Pancreas (tissue), 10 donors: ENCODE results near the gene GNG11. TPM values are rescaled to one million over a fixed set of nuclear protein-coding genes. Genes with fewer than 3 reads are reported as not detected.

Experiments
- ATAC-seq, 4 donors: fragments of 200-7000 bp; cut with Tn5 transposase; one replicate each; pipeline versions ENCODE4 v1.8.0 to v1.9.1; 2020; ENCODE audit warnings: mild to moderate bottlenecking in 4 of 4, moderate library complexity in 4 of 4
- DNase-seq, 6 donors: peaks; one replicate each; pipeline ENCODE4 v3.0.0-alpha.2; 2020
- FAIRE-seq: peaks from 2 replicates; lab custom pipeline; 2012; peaks lifted over from hg19 to GRCh38; lab: Jason Lieb, UNC
- H3K27ac ChIP-seq, 4 donors: fragments of 200-600 bp; sonication (generic); 1 replicate in 3 of 4; 2 replicates in 1 of 4; pipeline versions ENCODE4 v1.5.0 to v1.8.0; 2020
- H3K27me3 ChIP-seq, 4 donors: fragments of 200-600 bp; one replicate each; pipeline ENCODE4 v1.8.0; 2021
- H3K36me3 ChIP-seq, 3 donors: fragments of 200-600 bp; sonication (generic) in 1 of 3; one replicate each; pipeline versions ENCODE4 v1.5.0 to v1.8.0; 2020 to 2021
- H3K4me1 ChIP-seq, 3 donors: fragments of 200-600 bp; one replicate each; pipeline ENCODE4 v1.8.0; 2021
- H3K4me3 ChIP-seq, 4 donors: fragments of 200-600 bp; sonication (generic) in 2 of 4; one replicate each; pipeline versions ENCODE4 v1.5.0 to v1.8.0; 2020 to 2021
- H3K9me3 ChIP-seq, 4 donors: fragments of 200-600 bp; one replicate each; pipeline ENCODE4 v1.8.0; 2021
- WGBS, 2 donors: extraction: QIAGEN DNeasy Blood & Tissue Kit; methylation state at CpG; one replicate each; pipeline ENCODE4 v1.1.7; 2013; 5-methylcytosine and 5-hydroxymethylcytosine counted together
- intact Hi-C, 3 donors: fragments of 100-400 bp; cut with DNase I; formaldehyde crosslinking; loops; one replicate each; pipeline versions ENCODE4 v1.11.1 to v1.14.2; 2022
- polyA plus RNA-seq, 2 donors: library from polyadenylated mRNA; stranded (reverse); fragments of 200-250 nt; gene quantifications; one replicate each; pipeline ENCODE4 v1.2.3, GENCODE V29; 2013
- total RNA-seq, 6 donors: library from RNA; stranded (reverse); fragmentation: NEBNext Ultra II Directional in 4 of 6; extraction: Animal tissue kit (Norgen Biotek cat#: 25700) in 4 of 6; gene quantifications; one replicate each; pipeline versions ENCODE4 v1.2.1 to v1.2.4, GENCODE V29; 2021 to 2023
- TF ChIP-seq, protein P1 (sequence below), 4 donors: fragments of 200-600 bp; sonication (generic) in 3 of 4; IDR thresholded peaks; one replicate each; pipeline versions ENCODE4 v1.5.0 to v1.8.0; 2021; ENCODE audit warnings: antibody characterized with exemption in 4 of 4
- donor health status: healthy with polysubstance abuse.
- donor health status: DM: no; HTN: no; CAD: no; lungs with moderate emphysema.
- donor health status: DM: no; HTN: no; CAD: no.
- donor health status: control.
- donor health status: control.
- donor health status: Bipolar disorder and iron deficiency.
- donor health status: DM: yes; HTN: yes; CAD: no.
- donor health status: DM: no; HTN: no; CAD: no.
- donor health status: DM: no; HTN: no; CAD: no.
- donor health status: DM: yes; HTN: yes; CAD: no.

The GNG11 gene
- total and polyA plus RNA-seq, 8 donors = 1.6 to 12.1 (median 4.0) TPM

DNA sequence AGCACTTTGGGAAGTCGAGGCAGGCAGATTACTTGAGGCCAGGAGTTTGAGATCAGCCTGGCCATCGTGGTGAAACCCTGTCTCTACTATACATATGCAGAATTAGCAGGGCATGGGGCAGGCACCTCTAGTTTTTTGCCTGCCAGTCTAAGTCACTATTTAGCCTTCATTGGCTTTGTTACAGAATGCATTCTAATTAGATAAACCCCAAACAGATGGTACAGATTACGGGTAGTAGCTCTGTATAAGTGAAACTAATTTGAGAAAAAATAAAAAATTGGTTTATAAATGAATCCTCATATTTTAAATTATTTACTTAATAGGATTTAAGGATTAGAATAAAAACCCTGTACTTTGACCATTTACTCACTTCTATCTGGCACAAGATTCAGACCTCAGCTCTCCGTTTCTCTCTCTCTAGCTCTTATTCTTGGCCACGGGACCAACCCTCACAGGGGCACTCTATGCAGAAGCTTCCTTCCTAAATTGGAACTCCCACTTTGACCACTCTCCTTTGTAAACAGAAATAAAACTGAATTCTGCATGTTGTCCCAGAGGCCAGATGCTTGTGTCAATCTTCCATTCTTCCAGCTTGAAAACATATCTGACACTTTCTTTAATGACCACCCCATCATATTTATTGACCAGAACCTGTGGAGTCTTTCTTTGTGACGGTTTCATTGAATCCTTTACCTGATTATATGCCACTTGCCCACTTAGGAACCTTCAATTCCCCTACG, 55.8 kb downstream of the GNG11 start:
- Histone ChIP-seq H3K4me3 (no peak overlapping the region), H3K4me1 (no peaks in the 10 kb centered on the region), H3K9me3 (no peaks in the 10 kb centered on the region), H3K27me3 (no peaks in the 10 kb centered on the region), H3K27ac (no peak overlapping the region), H3K36me3 (no peaks in the 10 kb centered on the region)
- FAIRE-seq (no peak), DNase-seq (no peak), ATAC-seq (no peak)
- 67 to 77% methylated on average over 7 of the region's 7 CpGs for WGBS, 2 donors
- intact Hi-C loops = no loop called here
- TF ChIP-seq, protein P1, sequence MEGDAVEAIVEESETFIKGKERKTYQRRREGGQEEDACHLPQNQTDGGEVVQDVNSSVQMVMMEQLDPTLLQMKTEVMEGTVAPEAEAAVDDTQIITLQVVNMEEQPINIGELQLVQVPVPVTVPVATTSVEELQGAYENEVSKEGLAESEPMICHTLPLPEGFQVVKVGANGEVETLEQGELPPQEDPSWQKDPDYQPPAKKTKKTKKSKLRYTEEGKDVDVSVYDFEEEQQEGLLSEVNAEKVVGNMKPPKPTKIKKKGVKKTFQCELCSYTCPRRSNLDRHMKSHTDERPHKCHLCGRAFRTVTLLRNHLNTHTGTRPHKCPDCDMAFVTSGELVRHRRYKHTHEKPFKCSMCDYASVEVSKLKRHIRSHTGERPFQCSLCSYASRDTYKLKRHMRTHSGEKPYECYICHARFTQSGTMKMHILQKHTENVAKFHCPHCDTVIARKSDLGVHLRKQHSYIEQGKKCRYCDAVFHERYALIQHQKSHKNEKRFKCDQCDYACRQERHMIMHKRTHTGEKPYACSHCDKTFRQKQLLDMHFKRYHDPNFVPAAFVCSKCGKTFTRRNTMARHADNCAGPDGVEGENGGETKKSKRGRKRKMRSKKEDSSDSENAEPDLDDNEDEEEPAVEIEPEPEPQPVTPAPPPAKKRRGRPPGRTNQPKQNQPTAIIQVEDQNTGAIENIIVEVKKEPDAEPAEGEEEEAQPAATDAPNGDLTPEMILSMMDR (IDR thresholded peaks at IDR 0.05) = no peak

Other genes with a start within 250 kb of the GNG11 start
- 10 to 100 TPM; 11.8 to 49.2 (median 16.6) TPM for gene TFPI2, start 31.0 kb upstream of the GNG11 start, total RNA-seq
- gene TFPI2, start 31.0 kb upstream of the GNG11 start, polyA plus RNA-seq = 10 to 100 TPM; 24.5 to 37.9 TPM
- not detected for gene GNGT1, start 15.2 kb upstream of the GNG11 start, total RNA-seq
- gene GNGT1, start 15.2 kb upstream of the GNG11 start, polyA plus RNA-seq = not detected
- gene BET1, start 82.6 kb downstream of the GNG11 start, total RNA-seq = 10 to 100 TPM; 13.8 to 24.6 (median 16.4) TPM
- 10 to 100 TPM; 18.6 to 23.2 TPM for gene BET1, start 82.6 kb downstream of the GNG11 start, polyA plus RNA-seq